ENCODE measurements around the gene NDUFAF7. TPM values are rescaled to one million over a fixed set of nuclear protein-coding genes. Genes with fewer than 3 reads are reported as not detected.
"Not testable (repeated sequence)": the region's sequence is repeated elsewhere in the genome, so short reads cannot be mapped to it uniquely, and the experiment has no call there.

The NDUFAF7 gene
- total RNA-seq, 5 donors from 2014 or later (not counting 1 experiment from before 2014, with no cell fraction given) = 20.2 to 30.3 (median 24.6) TPM

DNA sequence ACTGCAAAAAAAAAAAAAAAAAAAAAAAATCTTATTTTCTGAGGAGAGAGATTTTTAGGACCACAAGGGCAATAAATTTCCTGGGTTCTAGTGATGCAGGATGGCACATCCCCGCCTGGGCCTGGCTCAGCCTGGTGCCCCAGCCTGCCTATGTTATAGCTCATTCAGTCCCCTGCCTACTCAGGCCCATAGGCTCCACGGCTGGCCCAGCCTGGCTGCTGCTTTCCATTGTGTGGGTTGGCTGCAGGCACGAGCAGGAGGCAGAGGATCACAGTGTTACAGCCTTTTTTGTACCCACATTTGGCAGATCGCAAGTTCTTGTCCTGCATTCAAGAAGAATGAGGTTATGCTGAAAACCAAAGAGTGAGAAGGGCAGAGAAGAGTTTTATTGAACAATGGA is 40.2 kb upstream of the NDUFAF7 start:
- H3K4me1 ChIP-seq (ENCODE audit: control insufficient read depth in 1 of 2, extremely low read depth in 1 of 2, insufficient read depth in 2 of 2, low read length in 2 of 2) = peaks cover 0 to 6% of the 10 kb centered on the region in 2 experiments
- no peak overlapping the region for H3K27ac ChIP-seq (ENCODE audit: low read length)
- Mint-ChIP-seq H3K4me1 (peaks cover 2 to 3% (median 2%) of the 10 kb centered on the region in 3 donors), H3K4me3 (no peak overlapping the region), H3K27ac (no peak overlapping the region), H3K9me3 (no peaks in the 10 kb centered on the region), H3K36me3 (peaks cover 1% of the 10 kb centered on the region), H3K27me3 (peaks cover 3 to 5% of the 10 kb centered on the region in 2 donors)
- H3K27me3 ChIP-seq (replicated peaks in 1 of 2; ENCODE audit: control insufficient read depth in 2 of 2, extremely low read depth in 1 of 2, insufficient read depth in 2 of 2, low read length in 1 of 2) = no peaks in the 10 kb centered on the region
- H3K36me3 ChIP-seq (ENCODE audit: control insufficient read depth in 2 of 2, extremely low read depth in 1 of 2, insufficient read depth in 1 of 2, low read length in 1 of 2) = no peaks in the 10 kb centered on the region
- no peak overlapping the region for H3K4me3 ChIP-seq (ENCODE audit: control insufficient read depth in 1 of 2, extremely low read depth in 1 of 2, low read length in 1 of 2)
- POLR2A ChIA-PET = no interaction called here
- WGBS (ENCODE audit: insufficient coverage) = 85% methylated on average over 3 of the region's 4 CpGs
- no peaks in the 10 kb centered on the region for H3K9me3 ChIP-seq
- CTCF ChIA-PET = interaction anchor here in 1 of 2 donors (0.5 kb wide), 1 partner anchor 1797 kb away, joined by 3 read pairs; no protein-coding TSS in a partner anchor
- ATAC-seq (replicated peaks in 1 of 4) (no peak), DNase-seq (no peak)

DNA sequence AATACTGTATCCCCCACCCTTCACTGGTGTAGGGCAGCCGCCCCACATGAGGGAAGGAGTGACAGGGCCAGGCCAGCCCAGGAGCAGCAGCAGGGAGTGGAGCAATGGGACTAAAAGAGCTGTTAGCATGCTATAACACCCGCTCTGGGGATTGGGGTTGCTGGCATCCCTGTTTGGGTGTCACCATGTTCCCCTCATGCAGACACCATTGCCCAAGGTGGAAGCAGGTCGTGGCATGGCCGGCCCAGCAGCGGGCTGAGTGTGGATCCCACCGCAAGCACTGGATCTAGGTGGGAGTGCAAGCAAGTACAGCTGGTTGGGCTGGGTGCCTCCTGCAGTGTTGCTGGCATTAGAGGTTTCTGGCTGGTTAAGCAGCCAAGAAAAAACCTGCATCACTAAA is 39.7 kb upstream of the NDUFAF7 start:
- peaks cover 0 to 7% of the 10 kb centered on the region in 2 experiments for H3K4me1 ChIP-seq (ENCODE audit: control insufficient read depth in 1 of 2, extremely low read depth in 1 of 2, insufficient read depth in 2 of 2, low read length in 2 of 2)
- DNase-seq = no peak
- H3K27me3 ChIP-seq (replicated peaks in 1 of 2; ENCODE audit: control insufficient read depth in 2 of 2, extremely low read depth in 1 of 2, insufficient read depth in 2 of 2, low read length in 1 of 2) = no peaks in the 10 kb centered on the region
- CTCF ChIA-PET = no interaction called here
- Mint-ChIP-seq H3K27ac (no peak overlapping the region), H3K4me1 (peaks cover 4 to 6% (median 5%) of the 10 kb centered on the region in 3 donors), H3K27me3 (peaks cover 3% of the 10 kb centered on the region in 2 donors), H3K36me3 (peaks cover 4% of the 10 kb centered on the region), H3K4me3 (no peak overlapping the region), H3K9me3 (no peaks in the 10 kb centered on the region)
- 80% methylated on average over 2 of the region's 6 CpGs for WGBS (ENCODE audit: insufficient coverage)
- H3K4me3 ChIP-seq (ENCODE audit: control insufficient read depth in 1 of 2, extremely low read depth in 1 of 2, low read length in 1 of 2) = no peak overlapping the region
- POLR2A ChIA-PET = interaction anchor here in 1 of 2 donors (0.5 kb wide), 1 partner anchor 161 kb away, joined by 3 read pairs; no protein-coding TSS in a partner anchor
- no peaks in the 10 kb centered on the region for H3K9me3 ChIP-seq
- H3K36me3 ChIP-seq (ENCODE audit: control insufficient read depth in 2 of 2, extremely low read depth in 1 of 2, insufficient read depth in 1 of 2, low read length in 1 of 2) = no peaks in the 10 kb centered on the region
- no peak for ATAC-seq (replicated peaks in 1 of 4)
- H3K27ac ChIP-seq (ENCODE audit: low read length) = no peak overlapping the region

DNA sequence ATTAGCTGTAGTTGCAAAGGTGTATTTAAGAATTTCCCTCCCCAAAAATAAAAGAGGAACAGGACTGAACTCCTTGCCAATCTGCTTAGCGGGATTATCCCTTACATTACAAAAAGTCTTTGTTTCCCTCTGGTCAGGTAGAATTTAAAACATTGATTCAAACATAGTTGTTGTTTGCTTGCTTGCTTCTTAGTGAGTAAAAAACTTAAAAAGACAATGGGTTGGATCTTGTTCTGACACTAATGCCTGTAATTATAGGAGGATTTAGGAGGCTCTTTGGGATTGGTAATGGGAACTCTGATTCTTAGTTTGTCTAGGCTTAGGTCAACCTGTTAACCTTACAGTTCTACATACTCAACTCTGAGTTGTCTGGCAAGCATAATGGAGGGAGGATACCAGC is 38.9 kb upstream of the NDUFAF7 start:
- CTCF ChIA-PET = interaction anchor here in 1 of 2 donors (0.6 kb wide), 1 partner anchor 1756 kb away, joined by 5 read pairs; no protein-coding TSS in a partner anchor
- peaks cover 0 to 3% of the 10 kb centered on the region in 2 donors for H3K27me3 Mint-ChIP-seq
- Histone ChIP-seq H3K4me3 (ENCODE audit: control insufficient read depth in 1 of 2, extremely low read depth in 1 of 2, low read length in 1 of 2) (no peak overlapping the region), H3K4me1 (ENCODE audit: control insufficient read depth in 1 of 2, extremely low read depth in 1 of 2, insufficient read depth in 2 of 2, low read length in 2 of 2) (peaks cover 4 to 15% of the 10 kb centered on the region in 2 experiments), H3K27me3 (replicated peaks in 1 of 2; ENCODE audit: control insufficient read depth in 2 of 2, extremely low read depth in 1 of 2, insufficient read depth in 2 of 2, low read length in 1 of 2) (no peaks in the 10 kb centered on the region), H3K9me3 (no peaks in the 10 kb centered on the region), H3K36me3 (ENCODE audit: control insufficient read depth in 2 of 2, extremely low read depth in 1 of 2, insufficient read depth in 1 of 2, low read length in 1 of 2) (no peaks in the 10 kb centered on the region), H3K27ac (ENCODE audit: low read length) (no peak overlapping the region)
- ATAC-seq (replicated peaks in 1 of 4) (no peak), DNase-seq (no peak)
- H3K4me3 Mint-ChIP-seq = no peak overlapping the region
- WGBS (ENCODE audit: insufficient coverage) = no CpG with 5 or more reads among the region's 1 CpG
- peaks cover 4% of the 10 kb centered on the region for H3K36me3 Mint-ChIP-seq
- H3K27ac Mint-ChIP-seq = no peak overlapping the region
- POLR2A ChIA-PET = interaction anchor here in 1 of 2 donors (0.7 kb wide), 1 partner anchor 51 kb away, joined by 3 read pairs; no protein-coding TSS in a partner anchor
- no peaks in the 10 kb centered on the region for H3K9me3 Mint-ChIP-seq
- H3K4me1 Mint-ChIP-seq = peaks cover 12 to 13% (median 12%) of the 10 kb centered on the region in 3 donors

DNA sequence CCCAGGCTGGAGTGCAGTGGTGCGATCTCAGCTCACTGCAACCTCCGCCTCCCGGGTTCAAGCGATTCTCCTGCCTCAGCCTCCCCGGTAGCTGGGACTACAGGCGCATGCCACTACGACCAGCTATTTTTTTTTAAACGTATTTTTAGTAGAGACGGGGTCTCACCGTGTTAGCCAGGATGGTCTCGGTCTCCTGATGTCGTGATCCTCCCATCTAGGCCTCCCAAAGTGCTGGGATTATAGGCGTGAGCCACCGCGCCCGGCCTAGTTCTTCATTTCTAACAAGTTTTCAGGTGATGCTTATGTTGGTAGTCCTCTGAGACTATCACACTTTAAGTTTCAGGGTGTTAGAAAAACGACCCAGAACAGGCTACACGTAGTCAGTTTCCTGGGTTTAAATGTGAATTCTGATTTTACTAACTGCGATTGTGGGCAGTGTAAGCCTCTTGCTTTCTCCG is 35.6 kb upstream of the NDUFAF7 start:
- Mint-ChIP-seq H3K4me3 (peak overlapping the region; percentile 86 to 99 (median 99)), H3K36me3 (peaks cover 13% of the 10 kb centered on the region), H3K4me1 (peaks cover 34 to 40% (median 36%) of the 10 kb centered on the region in 3 donors), H3K27ac (peak overlapping the region; percentile 97 to 99)
- Histone ChIP-seq H3K4me3 (ENCODE audit: control insufficient read depth in 1 of 2, extremely low read depth in 1 of 2, low read length in 1 of 2) (peak overlapping the region; percentile 64 to 87), H3K4me1 (ENCODE audit: control insufficient read depth in 1 of 2, extremely low read depth in 1 of 2, insufficient read depth in 2 of 2, low read length in 2 of 2) (peaks cover 4 to 29% of the 10 kb centered on the region in 2 experiments), H3K27ac (ENCODE audit: low read length) (peak overlapping the region; percentile 50)
- ATAC-seq (replicated peaks in 1 of 4); H3K9me3 Mint-ChIP-seq; H3K9me3 ChIP-seq; CTCF ChIA-PET; POLR2A ChIA-PET; H3K27me3 Mint-ChIP-seq; H3K27me3 ChIP-seq (replicated peaks in 1 of 2; ENCODE audit: control insufficient read depth in 2 of 2, extremely low read depth in 1 of 2, insufficient read depth in 2 of 2, low read length in 1 of 2); H3K36me3 ChIP-seq (ENCODE audit: control insufficient read depth in 2 of 2, extremely low read depth in 1 of 2, insufficient read depth in 1 of 2, low read length in 1 of 2); DNase-seq: not testable (repeated sequence)
- 93% methylated on average over 11 of the region's 20 CpGs for WGBS (ENCODE audit: insufficient coverage)

DNA sequence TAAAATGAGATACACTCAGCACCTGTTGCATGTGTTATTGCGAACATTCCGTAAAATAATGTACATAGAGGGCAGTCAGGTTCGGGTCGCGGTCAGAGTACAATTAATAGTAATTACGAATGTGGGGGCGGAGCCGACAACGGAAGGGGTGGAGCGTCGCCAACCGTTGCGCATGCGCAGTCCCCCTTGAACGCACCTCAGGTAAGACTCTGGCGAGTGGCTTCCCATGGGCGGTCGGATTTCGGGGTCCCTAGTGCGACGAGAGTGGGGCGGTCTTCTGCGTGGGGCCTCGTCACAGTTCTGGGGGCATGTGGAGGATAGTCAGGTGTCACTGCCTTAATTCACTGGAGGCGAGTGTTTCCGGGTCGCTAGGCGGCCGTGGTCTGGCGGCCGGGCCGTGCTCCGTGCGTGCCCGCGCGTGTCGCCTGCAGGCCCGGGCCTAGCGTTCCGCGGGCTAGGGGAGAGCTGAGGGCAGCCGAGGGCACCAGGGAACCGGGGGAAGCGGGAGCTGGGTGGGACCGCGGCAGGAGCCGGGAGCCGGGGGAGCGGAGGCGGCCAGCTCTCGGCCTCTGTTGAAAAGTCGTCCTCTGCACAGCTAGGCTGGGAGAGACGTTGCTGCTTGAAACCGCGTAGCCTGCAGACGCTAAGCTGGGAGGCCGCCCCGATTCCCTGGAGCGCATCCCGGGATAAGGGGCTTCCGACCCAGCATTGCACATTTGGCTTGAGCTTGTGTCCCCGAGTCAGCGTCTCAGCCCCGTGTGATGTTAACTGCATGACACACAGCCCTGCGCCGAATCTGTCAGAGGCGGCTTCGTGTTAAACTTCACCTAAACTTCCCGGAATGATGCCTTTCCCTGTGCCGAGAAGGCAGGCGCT is 34.9 kb upstream of the NDUFAF7 start, which contains the start of gene CEBPZOS:
CEBPZOS (plus strand) TSS at position 177 of the 876 bp plus-strand sequence. CDS start 3,209 bp downstream, outside the sequence.
- WGBS (ENCODE audit: insufficient coverage) = under 1% methylated on average over 51 of the region's 72 CpGs
- Histone ChIP-seq H3K4me3 (ENCODE audit: control insufficient read depth in 1 of 2, extremely low read depth in 1 of 2, low read length in 1 of 2) (peak within 1 kb of the TSS; percentile 64 to 87), H3K36me3 (ENCODE audit: control insufficient read depth in 2 of 2, extremely low read depth in 1 of 2, insufficient read depth in 1 of 2, low read length in 1 of 2) (peaks cover 0 to 14% of the 10 kb centered on the region in 2 donors), H3K9me3 (no peaks in the 10 kb centered on the region), H3K27me3 (replicated peaks in 1 of 2; ENCODE audit: control insufficient read depth in 2 of 2, extremely low read depth in 1 of 2, insufficient read depth in 2 of 2, low read length in 1 of 2) (no peaks in the 10 kb centered on the region), H3K27ac (ENCODE audit: low read length) (peak within 1 kb of the TSS; percentile 50), H3K4me1 (ENCODE audit: control insufficient read depth in 1 of 2, extremely low read depth in 1 of 2, insufficient read depth in 2 of 2, low read length in 2 of 2) (peaks cover 4 to 29% of the 10 kb centered on the region in 2 experiments)
- peak within 1 kb of the TSS; percentile 86 to 99 (median 99) for H3K4me3 Mint-ChIP-seq
- no peaks in the 10 kb centered on the region for H3K27me3 Mint-ChIP-seq
- H3K27ac Mint-ChIP-seq = peak within 1 kb of the TSS; percentile 97 to 99
- CTCF ChIA-PET = interaction anchor here in 1 of 2 donors (0.5 to 0.8 kb wide), 3 partner anchors 22 to 47 kb away, joined by 3 to 7 read pairs (median 3); no protein-coding TSS in a partner anchor
- no peaks in the 10 kb centered on the region for H3K9me3 Mint-ChIP-seq
- ATAC-seq (replicated peaks in 1 of 4) (peak; percentile 87 to 92 (median 90)), DNase-seq (peak; percentile 70 to 94 (median 84))
- peaks cover 36 to 46% (median 38%) of the 10 kb centered on the region in 3 donors for H3K4me1 Mint-ChIP-seq
- POLR2A ChIA-PET = interaction anchor here in 1 of 2 donors (0.6 to 1.1 kb wide), 3 partner anchors 32 to 1470 kb away, joined by 3 to 5 read pairs (median 3); partner anchors contain the start of genes CEBPZ and NDUFAF7
- H3K36me3 Mint-ChIP-seq = peaks cover 17% of the 10 kb centered on the region

DNA sequence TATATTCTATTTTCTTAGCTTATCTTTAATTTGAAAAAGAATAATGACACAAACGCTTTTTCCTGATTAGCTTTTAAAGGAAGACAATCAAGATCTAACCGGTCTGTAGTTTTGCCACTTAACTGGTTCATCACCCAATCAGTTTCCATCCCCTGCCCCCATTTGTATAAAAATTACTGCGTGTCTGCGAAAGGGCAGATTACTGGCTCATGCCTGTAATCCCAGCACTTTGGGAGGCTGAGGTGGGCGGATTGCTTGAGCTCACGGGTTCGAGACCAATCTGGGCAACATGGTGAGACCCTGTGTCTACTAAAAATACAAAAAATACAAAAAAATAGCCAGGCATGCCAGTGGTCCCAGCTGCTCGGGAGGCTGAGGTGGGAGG is 32.8 kb upstream of the NDUFAF7 start:
- no peak overlapping the region for H3K27ac ChIP-seq (ENCODE audit: low read length)
- peaks cover 2 to 3% (median 3%) of the 10 kb centered on the region in 3 donors for H3K9me3 Mint-ChIP-seq
- WGBS (ENCODE audit: insufficient coverage) = 100% methylated on average over 3 of the region's 8 CpGs
- ATAC-seq (replicated peaks in 1 of 4) = no peak
- H3K27ac Mint-ChIP-seq = peak overlapping the region in 1 of 2 donors; percentile 28
- ChIA-PET POLR2A (interaction anchor here in 1 of 2 donors (0.6 kb wide), 1 partner anchor 135 kb away, joined by 4 read pairs; no protein-coding TSS in a partner anchor), CTCF (interaction anchor here in 1 of 2 donors (0.6 kb wide), 1 partner anchor 697 kb away, joined by 5 read pairs; no protein-coding TSS in a partner anchor)
- no peak overlapping the region for H3K4me3 ChIP-seq (ENCODE audit: control insufficient read depth in 1 of 2, extremely low read depth in 1 of 2, low read length in 1 of 2)
- no peak for DNase-seq
- peaks cover 6 to 25% of the 10 kb centered on the region in 2 donors for H3K36me3 ChIP-seq (ENCODE audit: control insufficient read depth in 2 of 2, extremely low read depth in 1 of 2, insufficient read depth in 1 of 2, low read length in 1 of 2)
- H3K9me3 ChIP-seq = no peaks in the 10 kb centered on the region
- no peaks in the 10 kb centered on the region for H3K27me3 Mint-ChIP-seq
- peaks cover 33% of the 10 kb centered on the region for H3K36me3 Mint-ChIP-seq
- H3K4me3 Mint-ChIP-seq = peak overlapping the region in 2 of 3 donors; percentile 17 to 25
- no peaks in the 10 kb centered on the region for H3K27me3 ChIP-seq (replicated peaks in 1 of 2; ENCODE audit: control insufficient read depth in 2 of 2, extremely low read depth in 1 of 2, insufficient read depth in 2 of 2, low read length in 1 of 2)
- H3K4me1 ChIP-seq (ENCODE audit: control insufficient read depth in 1 of 2, extremely low read depth in 1 of 2, insufficient read depth in 2 of 2, low read length in 2 of 2) = peaks cover 4 to 29% of the 10 kb centered on the region in 2 experiments
- H3K4me1 Mint-ChIP-seq = peaks cover 36 to 51% (median 45%) of the 10 kb centered on the region in 3 donors

All from T-cell (primary cell).